Measurements from ENCODE around the gene RRP15. TPM values are rescaled to one million over a fixed set of nuclear protein-coding genes. Genes with fewer than 3 reads are reported as not detected.

The RRP15 gene
- total and polyA plus RNA-seq, 9 of the 15 experiments (the other 6 are each of a cell fraction or from before 2014, with no cell fraction given) = 9.5 to 58.1 (median 29.3) TPM

- TF ChIP-seq CHD7 (IDR thresholded peaks at IDR 0.05; ENCODE audit: low read depth, low read length) = no peak
- no peak for TF ChIP-seq PRPF4 (IDR thresholded peaks at IDR 0.05; ENCODE audit: insufficient read depth, low read depth, low read length, poor library complexity, severe bottlenecking)
- TF ChIP-seq PCBP2 (IDR thresholded peaks at IDR 0.05; ENCODE audit: low read depth, low read length, poor library complexity, severe bottlenecking) = no peak
- peak; percentile 100 for TF ChIP-seq GABPB1 (CRISPR knock-in tag; IDR thresholded peaks at IDR 0.05)
- no peak for TF ChIP-seq KDM2B (CRISPR knock-in tag; IDR thresholded peaks at IDR 0.05)
- TF ChIP-seq ZNF431 (CRISPR knock-in tag; IDR thresholded peaks at IDR 0.05) = peak; percentile 60; the same call in 1 of the 2 replicates
- TF ChIP-seq E2F1 (CRISPR knock-in tag; IDR thresholded peaks at IDR 0.05) = no peak
- no peak; the same call in 1 of the 2 replicates for TF ChIP-seq GTF2F1 (IDR thresholded peaks at IDR 0.05; ENCODE audit: low read depth, low read length)
- no peak for TF ChIP-seq KAT8 (IDR thresholded peaks at IDR 0.05; ENCODE audit: low read depth)
- TF ChIP-seq ILK (tag; IDR thresholded peaks at IDR 0.05; ENCODE audit: borderline replicate concordance, low read depth) = no peak
- 0 out of 2 replicates have a peak, but pooled peaks have one; percentile 21 for TF ChIP-seq ATF6 (CRISPR knock-in tag; IDR thresholded peaks at IDR 0.05)
- TF ChIP-seq ZC3H8 (IDR thresholded peaks at IDR 0.05) = peak; percentile 81; the same call in 1 of the 2 replicates
These were observed at the start of gene RRP15 (continued) for GRCh38 chr1:218284917-218285635.

Measured in K562 (cell line).